Measurements from ENCODE around the gene PLEKHH1. TPM values are rescaled to one million over a fixed set of nuclear protein-coding genes. Genes with fewer than 3 reads are reported as not detected.
"Not testable (repeated sequence)": the region's sequence is repeated elsewhere in the genome, so short reads cannot be mapped to it uniquely, and the experiment has no call there.

PLEKHH1 gene
- total RNA-seq, 2 experiments from 2014 or later, result 0.42 to 0.99 TPM

DNA sequence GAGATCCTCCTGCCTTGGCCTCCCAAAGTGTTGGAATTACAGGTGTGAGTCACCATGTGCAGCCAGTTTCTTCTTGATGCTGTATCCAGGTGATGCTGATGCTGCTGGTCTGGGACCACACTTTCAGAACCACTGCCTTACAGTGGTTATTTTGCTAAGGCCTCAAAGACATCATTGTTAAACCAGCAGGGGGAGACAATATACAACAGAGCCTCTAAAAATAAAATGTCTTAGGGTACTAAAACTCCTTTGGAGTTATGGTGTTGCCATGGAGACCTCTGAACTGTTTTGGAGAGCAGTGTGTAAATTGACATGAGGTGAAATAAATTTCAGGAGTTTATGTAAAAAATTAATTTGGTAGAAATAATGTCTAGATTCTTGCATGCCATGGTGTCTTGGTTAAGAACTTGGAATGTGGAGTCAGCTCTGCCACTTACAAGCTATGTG is 85.5 kb downstream of the PLEKHH1 start:
- peak overlapping the region; percentile 80 for H3K4me3 Mint-ChIP-seq
- peak overlapping the region; percentile 3 for H3K27ac Mint-ChIP-seq
- no peaks in the 10 kb centered on the region for H3K36me3 Mint-ChIP-seq (ENCODE audit: low read depth)
- POLR2A ChIA-PET, result interaction anchor here (0.8 to 1.4 kb wide), 4 partner anchors 18 to 197 kb away, joined by 3 to 9 read pairs (median 4); partner anchors contain the start of genes PIGH and ZFYVE26
- H3K4me1 Mint-ChIP-seq (ENCODE audit: low read depth), result peaks cover 34% of the 10 kb centered on the region
- CTCF ChIA-PET, result interaction anchor here (0.6 to 4.7 kb wide), 39 partner anchors 9 to 259 kb away, joined by 3 to 143 read pairs (median 5); partner anchors contain the start of genes ATP6V1D, EIF2S1, PIGH and RDH11
- ATAC-seq, result peak; percentile 40
- peaks cover 18% of the 10 kb centered on the region for H3K27me3 Mint-ChIP-seq (ENCODE audit: low read depth)
- H3K9me3 Mint-ChIP-seq (ENCODE audit: insufficient read depth), result no peaks in the 10 kb centered on the region
- peak; percentile 58 for DNase-seq

DNA sequence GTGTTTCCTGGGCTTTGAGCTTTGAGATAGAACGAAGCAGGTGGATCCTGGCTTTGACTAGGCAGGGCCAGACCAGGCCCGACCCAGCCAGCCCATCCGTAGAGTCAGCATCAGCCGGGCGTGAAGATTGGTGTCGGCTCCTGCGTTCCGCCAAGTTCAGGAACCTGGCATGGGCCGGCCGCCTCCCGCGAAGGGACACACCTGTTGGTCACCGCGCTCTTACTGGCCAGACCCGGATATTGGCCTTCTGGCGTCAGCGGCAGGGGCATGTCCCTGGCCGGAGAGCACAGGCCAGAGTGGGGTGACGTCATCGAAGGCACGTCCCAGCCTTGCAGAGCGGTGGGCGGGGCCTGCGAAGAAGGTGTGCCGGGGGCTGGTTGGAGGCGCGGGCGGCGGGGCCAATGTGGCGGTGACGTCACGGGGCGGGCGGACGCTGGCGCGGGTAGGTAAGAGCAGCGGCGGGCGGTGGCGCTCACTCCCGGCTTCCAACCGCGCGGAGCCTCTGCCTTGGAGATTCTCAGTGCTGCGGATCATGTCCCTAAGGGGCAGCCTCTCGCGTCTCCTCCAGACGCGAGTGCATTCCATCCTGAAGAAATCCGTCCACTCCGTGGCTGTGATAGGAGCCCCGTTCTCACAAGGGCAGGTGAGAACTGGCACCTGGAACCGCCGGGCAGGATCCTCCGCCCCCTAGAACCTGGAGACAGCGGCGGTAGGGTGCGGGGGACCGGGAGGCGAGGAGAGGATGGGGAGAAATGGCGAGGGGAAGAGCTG is 86.5 kb downstream of the PLEKHH1 start, which contains the start of gene ARG2:
Gene ARG2, plus strand, starts transcription at position 475 of the 771 bp plus-strand sequence. Its CDS starts 58 bp downstream, at position 533.
- DNase-seq (peak; percentile 98), ATAC-seq (peak; percentile 85)
- H3K36me3 Mint-ChIP-seq (ENCODE audit: low read depth), result no peaks in the 10 kb centered on the region
- CTCF ChIA-PET, result interaction anchor here (0.7 to 4.7 kb wide), 41 partner anchors 8 to 260 kb away, joined by 3 to 143 read pairs (median 5); partner anchors contain the start of genes ATP6V1D, EIF2S1, PIGH and RDH11
- POLR2A ChIA-PET, result interaction anchor here (0.8 to 1.4 kb wide), 5 partner anchors 19 to 196 kb away, joined by 3 to 9 read pairs (median 4); partner anchors contain the start of genes PIGH, RDH11 and ZFYVE26
- peaks cover 18% of the 10 kb centered on the region for H3K27me3 Mint-ChIP-seq (ENCODE audit: low read depth)
- no peaks in the 10 kb centered on the region for H3K9me3 Mint-ChIP-seq (ENCODE audit: insufficient read depth)
- peak within 1 kb of the TSS; percentile 83 for H3K27ac Mint-ChIP-seq
- H3K4me3 Mint-ChIP-seq, result peak within 1 kb of the TSS; percentile 80
- peaks cover 34% of the 10 kb centered on the region for H3K4me1 Mint-ChIP-seq (ENCODE audit: low read depth)

DNA sequence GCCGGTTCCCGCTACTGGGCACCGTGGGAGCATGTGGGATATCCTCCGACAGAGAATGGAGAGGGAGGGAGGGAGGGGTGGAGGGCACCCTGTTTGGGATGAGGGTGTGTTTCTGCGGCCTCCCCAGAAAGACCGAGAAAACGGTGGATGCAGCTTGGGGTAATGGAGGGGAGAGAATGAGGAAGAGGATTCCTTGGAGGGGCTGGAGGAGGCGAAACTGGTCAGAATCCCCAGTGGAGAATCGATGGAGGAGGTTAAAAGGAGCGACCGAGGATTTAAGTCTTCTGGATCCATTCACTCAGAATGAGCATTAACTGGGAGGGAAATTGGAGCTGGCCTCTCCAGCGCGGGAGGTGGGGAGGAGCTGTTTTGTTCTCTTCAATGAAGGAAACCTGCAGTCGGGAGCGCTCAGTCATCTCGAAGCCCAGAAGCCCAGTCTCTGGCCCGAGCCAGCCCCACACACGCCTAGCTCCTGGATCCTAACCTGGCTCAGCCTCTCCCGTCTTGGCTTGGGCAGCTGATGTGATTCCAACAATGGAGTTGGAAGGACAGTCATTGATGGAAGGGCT is 87.2 kb downstream of the PLEKHH1 start:
- CTCF ChIA-PET, result interaction anchor here (0.8 to 4.7 kb wide), 7 partner anchors 14 to 83 kb away, joined by 3 to 143 read pairs (median 5); partner anchors contain the start of genes PIGH and RDH11
- peak overlapping the region; percentile 80 for H3K4me3 Mint-ChIP-seq
- ATAC-seq, result no peak
- no peak for DNase-seq
- peaks cover 34% of the 10 kb centered on the region for H3K4me1 Mint-ChIP-seq (ENCODE audit: low read depth)
- peaks cover 18% of the 10 kb centered on the region for H3K27me3 Mint-ChIP-seq (ENCODE audit: low read depth)
- POLR2A ChIA-PET, result interaction anchor here (1.1 kb wide), 1 partner anchor 75 kb away, joined by 5 read pairs; the partner anchor contains the start of gene RDH11
- no peaks in the 10 kb centered on the region for H3K36me3 Mint-ChIP-seq (ENCODE audit: low read depth)
- no peaks in the 10 kb centered on the region for H3K9me3 Mint-ChIP-seq (ENCODE audit: insufficient read depth)
- peak overlapping the region; percentile 60 for H3K27ac Mint-ChIP-seq

DNA sequence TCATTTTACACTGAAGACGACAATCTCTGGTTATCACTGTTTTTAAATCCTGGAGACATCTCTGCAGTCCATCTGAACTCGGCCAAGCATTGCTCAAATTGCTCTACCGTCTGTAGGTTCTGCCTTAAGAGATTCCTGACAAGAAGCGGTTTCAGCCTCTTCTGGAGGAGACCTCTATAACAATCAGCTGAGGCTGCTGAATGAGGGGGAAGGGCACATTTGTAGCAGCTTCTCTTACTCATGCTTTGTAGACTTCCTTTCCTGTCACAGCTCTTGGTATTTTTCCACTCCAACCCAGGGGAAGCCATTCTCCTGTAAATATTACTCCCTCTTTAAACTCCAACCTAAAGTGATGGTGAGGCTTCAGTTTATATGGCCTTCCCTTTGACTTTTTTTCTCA is 89.6 kb downstream of the PLEKHH1 start:
- ChIA-PET POLR2A (interaction anchor here (1.2 kb wide), 1 partner anchor 51 kb away, joined by 3 read pairs; the partner anchor contains the start of gene VTI1B), CTCF (interaction anchor here (0.8 to 4.0 kb wide), 6 partner anchors 9 to 195 kb away, joined by 3 to 28 read pairs (median 4); partner anchors contain the start of gene VTI1B)
- Mint-ChIP-seq H3K36me3 (ENCODE audit: low read depth) (no peaks in the 10 kb centered on the region), H3K4me1 (ENCODE audit: low read depth) (peaks cover 34% of the 10 kb centered on the region), H3K27me3 (ENCODE audit: low read depth) (peaks cover 15% of the 10 kb centered on the region), H3K27ac (no peak overlapping the region), H3K4me3 (no peak overlapping the region), H3K9me3 (ENCODE audit: insufficient read depth) (no peaks in the 10 kb centered on the region)
- DNase-seq (no peak), ATAC-seq (no peak)

DNA sequence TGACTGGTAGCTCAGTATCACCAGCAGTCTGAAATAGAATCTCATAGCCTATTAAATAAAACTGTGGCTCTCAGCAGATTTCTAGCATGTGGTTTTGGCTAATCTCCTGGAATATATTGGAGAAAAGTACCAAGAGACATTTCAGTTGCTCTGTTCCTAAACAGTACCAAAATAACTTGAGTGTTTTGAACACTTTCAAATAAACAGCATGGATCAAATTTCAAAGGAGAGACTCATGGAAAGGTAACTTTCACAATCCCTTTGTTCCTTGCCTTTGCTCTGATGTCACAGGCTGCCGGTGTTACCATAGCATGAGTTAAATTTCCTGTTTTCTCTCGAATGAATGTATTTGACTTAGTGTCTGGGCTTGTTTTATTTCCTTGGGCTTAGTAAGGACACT is 90.0 kb downstream of the PLEKHH1 start:
- H3K9me3 Mint-ChIP-seq (ENCODE audit: insufficient read depth), result no peaks in the 10 kb centered on the region
- ChIA-PET CTCF (interaction anchor here (0.8 to 4.0 kb wide), 5 partner anchors 10 to 196 kb away, joined by 3 to 28 read pairs (median 4); no protein-coding TSS in a partner anchor), POLR2A (interaction anchor here (1.2 kb wide), 1 partner anchor 51 kb away, joined by 3 read pairs; the partner anchor contains the start of gene VTI1B)
- no peak for DNase-seq
- H3K27me3 Mint-ChIP-seq (ENCODE audit: low read depth), result peaks cover 15% of the 10 kb centered on the region
- H3K36me3 Mint-ChIP-seq (ENCODE audit: low read depth), result no peaks in the 10 kb centered on the region
- no peak overlapping the region for H3K27ac Mint-ChIP-seq
- ATAC-seq, result no peak
- peaks cover 34% of the 10 kb centered on the region for H3K4me1 Mint-ChIP-seq (ENCODE audit: low read depth)
- no peak overlapping the region for H3K4me3 Mint-ChIP-seq

DNA sequence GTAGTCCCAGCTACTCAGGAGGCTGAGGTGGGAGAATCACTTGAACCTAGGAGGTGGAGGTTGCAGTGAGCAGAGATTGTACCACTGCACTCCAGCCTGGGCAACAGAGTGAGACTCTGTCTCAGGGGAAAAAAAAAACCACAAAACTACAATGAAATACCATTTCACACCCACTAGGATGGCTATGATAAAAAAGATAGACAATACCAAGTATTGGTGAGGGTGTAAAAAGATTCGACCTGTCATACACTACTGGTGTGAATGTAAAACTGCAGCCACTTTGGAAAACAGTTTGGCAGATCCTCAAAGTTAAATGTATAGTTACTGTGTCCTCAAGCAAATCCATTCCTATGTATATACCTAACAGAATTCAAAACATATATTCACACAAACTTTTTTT is 93.0 kb downstream of the PLEKHH1 start:
- H3K36me3 Mint-ChIP-seq (ENCODE audit: low read depth); H3K27me3 Mint-ChIP-seq (ENCODE audit: low read depth); H3K9me3 Mint-ChIP-seq (ENCODE audit: insufficient read depth); H3K4me3 Mint-ChIP-seq; POLR2A ChIA-PET; H3K27ac Mint-ChIP-seq; DNase-seq: not testable (repeated sequence)
- CTCF ChIA-PET, result interaction anchor here (1.2 kb wide), 1 partner anchor 36 kb away, joined by 3 read pairs; no protein-coding TSS in a partner anchor
- ATAC-seq, result peak; percentile 33
- H3K4me1 Mint-ChIP-seq (ENCODE audit: low read depth), result peaks cover 10% of the 10 kb centered on the region

DNA sequence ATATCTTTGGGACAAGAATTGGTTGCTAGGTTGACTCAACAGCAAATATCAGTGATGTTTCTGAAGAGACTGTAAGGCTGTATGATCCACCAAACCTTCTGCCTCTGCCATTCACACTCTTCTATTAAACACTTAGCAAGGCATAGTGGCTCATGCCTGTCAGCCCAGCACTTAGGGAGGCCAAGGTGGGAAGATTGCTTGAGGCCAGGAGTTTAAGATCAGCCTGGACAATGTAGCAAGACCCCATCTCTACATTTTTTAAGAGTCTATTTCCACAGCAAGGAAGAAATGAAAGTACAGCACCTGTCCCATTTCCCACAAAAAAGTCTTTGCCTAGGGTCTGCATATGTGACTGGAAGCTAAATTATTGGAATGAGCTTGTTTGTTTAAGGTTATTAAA is 94.4 kb downstream of the PLEKHH1 start:
- ChIA-PET POLR2A (no interaction called here), CTCF (interaction anchor here (0.7 to 1.5 kb wide), 7 partner anchors 9 to 76 kb away, joined by 3 to 12 read pairs (median 3); partner anchors contain the start of genes ARG2 and PIGH)
- Mint-ChIP-seq H3K9me3 (ENCODE audit: insufficient read depth) (no peaks in the 10 kb centered on the region), H3K27ac (no peak overlapping the region), H3K4me1 (ENCODE audit: low read depth) (peaks cover 8% of the 10 kb centered on the region), H3K36me3 (ENCODE audit: low read depth) (no peaks in the 10 kb centered on the region), H3K4me3 (no peak overlapping the region), H3K27me3 (ENCODE audit: low read depth) (no peaks in the 10 kb centered on the region)
- ATAC-seq (no peak), DNase-seq (no peak)

DNA sequence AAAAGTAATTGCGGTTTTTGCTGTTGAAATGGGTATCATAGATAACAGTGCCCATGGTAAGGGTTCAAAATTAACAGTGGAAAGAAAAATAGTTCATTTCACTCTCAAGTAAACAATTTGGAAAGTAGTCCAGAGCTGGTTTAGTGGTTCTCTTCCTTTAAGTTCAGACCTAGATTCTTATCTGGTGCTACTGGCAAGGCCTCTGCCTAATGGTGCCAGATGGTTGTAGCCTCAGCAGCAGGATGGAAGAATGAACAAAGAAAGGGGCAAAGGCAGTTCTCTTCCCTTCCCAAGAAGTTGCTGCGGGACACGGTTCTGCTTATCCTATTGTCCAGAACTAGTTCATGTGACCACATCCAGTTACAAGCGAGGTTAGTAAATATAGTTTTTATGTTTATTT is 97.1 kb downstream of the PLEKHH1 start:
- Mint-ChIP-seq H3K27me3 (ENCODE audit: low read depth) (no peaks in the 10 kb centered on the region), H3K9me3 (ENCODE audit: insufficient read depth) (no peaks in the 10 kb centered on the region), H3K4me3 (no peak overlapping the region), H3K27ac (no peak overlapping the region), H3K4me1 (ENCODE audit: low read depth) (no peaks in the 10 kb centered on the region), H3K36me3 (ENCODE audit: low read depth) (no peaks in the 10 kb centered on the region)
- DNase-seq (no peak), ATAC-seq (no peak)
- ChIA-PET CTCF (interaction anchor here (2.3 kb wide), 1 partner anchor 11 kb away, joined by 10 read pairs; no protein-coding TSS in a partner anchor), POLR2A (no interaction called here)

DNA sequence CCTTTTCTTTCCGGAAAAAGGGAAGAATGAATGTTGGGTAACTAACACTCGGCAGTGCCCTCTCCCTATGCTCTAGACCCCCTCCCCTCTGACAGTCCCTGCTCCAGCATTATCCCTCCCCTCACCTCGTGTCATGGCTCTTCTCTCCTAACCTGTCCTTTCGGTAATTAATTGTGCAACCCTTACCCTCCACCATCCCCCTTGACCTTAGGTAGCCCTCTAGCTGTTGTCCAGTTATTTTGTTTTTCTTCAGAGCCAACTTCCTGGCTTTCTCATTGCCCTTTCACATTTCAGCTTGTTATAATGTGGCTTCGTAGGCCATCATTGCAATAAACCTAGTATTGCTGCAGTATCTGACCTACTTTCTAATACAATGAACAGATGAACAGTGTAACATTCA is 97.8 kb downstream of the PLEKHH1 start:
- ATAC-seq, result no peak
- Mint-ChIP-seq H3K4me3 (no peak overlapping the region), H3K4me1 (ENCODE audit: low read depth) (no peaks in the 10 kb centered on the region), H3K36me3 (ENCODE audit: low read depth) (no peaks in the 10 kb centered on the region), H3K27me3 (ENCODE audit: low read depth) (no peaks in the 10 kb centered on the region), H3K9me3 (ENCODE audit: insufficient read depth) (no peaks in the 10 kb centered on the region), H3K27ac (no peak overlapping the region)
- DNase-seq, result no peak
- CTCF ChIA-PET, result interaction anchor here (1.0 to 2.3 kb wide), 3 partner anchors 12 to 46 kb away, joined by 3 to 10 read pairs (median 4); no protein-coding TSS in a partner anchor
- POLR2A ChIA-PET, result no interaction called here

DNA sequence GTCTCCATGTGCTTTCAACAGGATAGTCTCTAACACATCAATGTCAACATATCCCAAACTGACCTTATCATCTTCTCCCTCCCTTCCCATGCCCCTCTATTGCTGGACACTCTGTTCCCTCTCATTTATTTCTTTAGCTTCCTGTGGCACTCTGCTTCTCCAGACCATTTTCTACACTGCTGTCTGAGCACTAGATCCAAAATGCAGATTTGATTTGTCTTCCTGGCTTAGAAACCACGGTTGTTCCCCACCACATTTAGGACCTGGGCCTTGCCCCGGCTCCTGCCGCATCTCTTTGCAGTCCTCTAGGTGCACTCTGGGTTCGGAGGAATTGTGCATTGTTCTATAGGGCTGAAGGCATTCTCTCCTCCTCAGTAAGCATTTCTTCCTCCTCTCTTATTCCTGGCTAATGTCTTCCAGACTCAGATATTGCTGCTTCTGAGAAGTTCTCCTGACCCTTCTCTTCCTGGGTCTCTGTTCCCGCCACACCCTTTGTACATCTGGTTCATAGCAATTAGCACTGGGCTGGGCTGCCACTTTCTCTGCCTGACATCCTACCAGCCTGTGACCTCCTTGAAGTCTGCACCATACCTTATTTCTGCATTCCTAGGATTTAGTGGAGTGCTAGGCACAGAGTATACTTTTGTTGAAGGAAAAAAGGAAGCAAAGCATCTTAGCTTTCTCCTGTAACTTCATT is 100.5 kb downstream of the PLEKHH1 start:
- no peaks in the 10 kb centered on the region for H3K9me3 Mint-ChIP-seq (ENCODE audit: insufficient read depth)
- no peaks in the 10 kb centered on the region for H3K36me3 Mint-ChIP-seq (ENCODE audit: low read depth)
- ATAC-seq (no peak), DNase-seq (no peak)
- H3K27ac Mint-ChIP-seq, result no peak overlapping the region
- no peaks in the 10 kb centered on the region for H3K27me3 Mint-ChIP-seq (ENCODE audit: low read depth)
- CTCF ChIA-PET, result interaction anchor here (0.7 kb wide), 2 partner anchors 33 to 62 kb away, joined by 3 to 4 read pairs; no protein-coding TSS in a partner anchor
- no peaks in the 10 kb centered on the region for H3K4me1 Mint-ChIP-seq (ENCODE audit: low read depth)
- POLR2A ChIA-PET, result no interaction called here
- no peak overlapping the region for H3K4me3 Mint-ChIP-seq

DNA sequence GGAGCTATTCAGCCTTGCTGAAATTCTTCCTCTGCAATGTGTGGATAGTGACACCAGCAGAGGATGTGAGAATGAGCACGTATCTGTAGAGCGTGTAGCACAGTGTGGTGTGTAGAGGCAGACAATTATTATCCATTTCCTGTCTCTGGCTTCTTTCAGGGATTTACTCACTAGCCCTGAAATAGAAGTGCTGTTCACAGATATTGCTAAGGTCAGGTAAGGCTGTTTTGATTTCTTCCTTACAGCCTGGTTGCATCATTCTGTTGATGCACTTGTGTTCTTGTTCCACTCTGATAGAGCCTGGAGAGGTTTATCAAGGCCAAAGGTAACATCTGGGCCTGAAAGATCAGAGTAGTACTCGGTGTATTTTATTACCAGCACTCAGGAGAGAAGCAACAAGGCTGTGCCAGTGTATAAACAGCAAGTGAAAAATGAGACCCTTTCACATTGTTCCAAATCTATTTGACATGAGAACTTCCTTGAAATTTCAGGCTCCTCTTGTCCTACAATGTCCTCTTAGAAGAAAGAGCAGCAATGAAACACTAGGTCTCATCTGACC is 103.3 kb downstream of the PLEKHH1 start:
- H3K36me3 Mint-ChIP-seq (ENCODE audit: low read depth), result no peaks in the 10 kb centered on the region
- H3K27me3 Mint-ChIP-seq (ENCODE audit: low read depth), result no peaks in the 10 kb centered on the region
- H3K9me3 Mint-ChIP-seq (ENCODE audit: insufficient read depth), result no peaks in the 10 kb centered on the region
- H3K4me1 Mint-ChIP-seq (ENCODE audit: low read depth), result no peaks in the 10 kb centered on the region
- DNase-seq (no peak), ATAC-seq (no peak)
- no peak overlapping the region for H3K4me3 Mint-ChIP-seq
- ChIA-PET POLR2A (no interaction called here), CTCF (interaction anchor here (2.0 kb wide), 1 partner anchor 17 kb away, joined by 4 read pairs; no protein-coding TSS in a partner anchor)
- no peak overlapping the region for H3K27ac Mint-ChIP-seq

Measured in activated CD8-positive, alpha-beta T cell treated with anti-CD3 and anti-CD28 coated beads, Interleukin-2, amount 10 ng/mL, durations not matched to agents 7 days and 5 days (primary cell).